ENCODE data around the gene BARX1.

The BARX1 gene

GRCh38 chr9:93917121-93917853 is 37.9 kb downstream of the BARX1 start:
- no peak for DNase-seq (ENCODE audit: low read depth in 2 of 2)

- DNase-seq (ENCODE audit: low read depth in 2 of 2) = no peak
Measured at GRCh38 chr9:93916358-93916757, 38.8 kb downstream of the BARX1 start.

- DNase-seq (ENCODE audit: low read depth in 2 of 2) = no peak
Measured at GRCh38 chr9:93911801-93912554, 43.2 kb downstream of the BARX1 start.

- no peak for DNase-seq (ENCODE audit: low read depth in 2 of 2)
Measured at GRCh38 chr9:93911136-93911745, 43.9 kb downstream of the BARX1 start.

GRCh38 chr9:93910598-93910997 is 44.6 kb downstream of the BARX1 start:
- no peak for DNase-seq (ENCODE audit: low read depth in 2 of 2)

GRCh38 chr9:93910196-93910595 is 45.0 kb downstream of the BARX1 start:
- no peak for DNase-seq (ENCODE audit: low read depth in 2 of 2)

- no peak for DNase-seq (ENCODE audit: low read depth in 2 of 2)
Measured at GRCh38 chr9:93909242-93909616, 45.9 kb downstream of the BARX1 start.

GRCh38 chr9:93908591-93909241 is 46.4 kb downstream of the BARX1 start:
- no peak for DNase-seq (ENCODE audit: low read depth in 2 of 2)

GRCh38 chr9:93907551-93908199 is 47.5 kb downstream of the BARX1 start:
- DNase-seq (ENCODE audit: low read depth in 2 of 2) = no peak

GRCh38 chr9:93906195-93906880 is 48.8 kb downstream of the BARX1 start:
- no peak for DNase-seq (ENCODE audit: low read depth in 2 of 2)

GRCh38 chr9:93905473-93906133 is 49.6 kb downstream of the BARX1 start:
- no peak for DNase-seq (ENCODE audit: low read depth in 2 of 2)

GRCh38 chr9:93904649-93905472 is 50.3 kb downstream of the BARX1 start:
- DNase-seq (ENCODE audit: low read depth in 2 of 2) = no peak

- no peak for DNase-seq (ENCODE audit: low read depth in 2 of 2)
Measured at GRCh38 chr9:93903886-93904648, 51.1 kb downstream of the BARX1 start.

GRCh38 chr9:93902780-93903655 is 52.1 kb downstream of the BARX1 start:
- DNase-seq (ENCODE audit: low read depth in 2 of 2) = no peak

GRCh38 chr9:93902051-93902779 is 52.9 kb downstream of the BARX1 start:
- DNase-seq (ENCODE audit: low read depth in 2 of 2) = no peak

All from stimulated activated CD4-positive, alpha-beta T cell treated with anti-CD3 and anti-CD28 coated beads, Interleukin-1b, Interleukin-23, amount 100 ng/mL, for 4 hours (primary cell).